ENCODE results near the gene DTWD1. TPM values are rescaled to one million over a fixed set of nuclear protein-coding genes. Genes with fewer than 3 reads are reported as not detected.
"Not testable (repeated sequence)": the region's sequence is repeated elsewhere in the genome, so short reads cannot be mapped to it uniquely, and the experiment has no call there.

DTWD1 gene
- total RNA-seq, 2 donors from 2014 or later, result 18.0 to 22.0 TPM

DNA sequence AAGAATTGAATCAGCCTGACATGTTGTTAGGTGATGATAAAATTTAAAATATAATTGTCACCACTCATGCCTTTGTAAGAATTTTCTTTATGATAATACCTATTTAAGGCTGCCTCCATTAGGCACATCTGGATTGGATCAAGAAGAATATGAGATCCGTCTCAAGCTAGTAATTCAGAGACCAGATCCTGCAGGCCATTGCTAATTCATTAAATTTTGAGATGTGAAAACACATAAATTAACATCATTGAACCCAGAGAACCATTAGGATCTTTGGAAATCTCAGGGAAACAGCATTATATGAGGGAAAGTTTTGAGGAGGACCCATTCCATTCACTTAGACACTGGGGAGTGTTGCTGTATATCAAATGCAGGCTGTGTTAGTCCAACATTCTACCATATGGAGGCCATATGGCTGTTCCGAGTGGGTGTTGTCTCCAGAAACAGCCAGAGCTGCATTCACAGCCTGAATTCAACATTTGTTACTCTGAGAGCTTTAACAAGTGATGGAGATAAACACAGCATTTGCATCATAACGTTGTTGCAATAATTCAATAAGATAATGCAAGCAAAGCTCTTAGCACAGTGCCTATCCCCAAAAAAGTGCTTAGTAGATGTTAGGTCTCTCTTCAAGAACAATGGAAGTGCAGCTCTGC lies 67.4 kb downstream of the DTWD1 start:
- ATAC-seq, result no peak
- no peaks in the 10 kb centered on the region for H3K36me3 Mint-ChIP-seq
- no peak for DNase-seq (ENCODE audit: low spot score in 2 of 2)
- no peak overlapping the region for H3K27ac Mint-ChIP-seq
- H3K9me3 Mint-ChIP-seq, result no peaks in the 10 kb centered on the region

DNA sequence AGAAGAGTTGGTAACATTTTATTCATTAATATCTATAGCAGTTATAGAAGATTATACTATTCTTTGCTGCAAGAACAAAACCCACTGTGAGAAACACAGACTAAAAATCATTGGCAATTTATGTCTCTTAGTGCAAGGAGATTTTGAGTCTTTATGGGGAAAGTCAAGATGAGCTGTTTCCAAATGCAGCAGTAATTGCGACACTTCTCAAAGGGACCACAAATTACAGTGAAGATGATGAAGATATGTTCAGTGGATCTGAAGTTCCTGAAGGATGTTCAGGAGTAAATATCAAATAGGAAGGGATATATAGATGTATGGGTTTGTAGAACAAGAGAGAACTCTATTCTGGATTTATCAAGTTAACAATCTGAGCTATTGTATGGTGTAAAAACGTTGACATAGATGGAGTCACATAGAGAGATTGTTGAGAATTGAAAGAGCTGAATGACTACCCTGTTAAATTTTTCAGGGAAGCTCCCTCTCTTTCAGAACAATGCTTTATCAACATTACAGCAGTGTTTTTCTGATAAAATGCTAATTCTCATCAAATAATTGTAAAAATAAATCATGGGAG lies 71.8 kb downstream of the DTWD1 start:
- DNase-seq (ENCODE audit: low spot score in 2 of 2), result no peak
- no peak overlapping the region for H3K27ac Mint-ChIP-seq
- no peaks in the 10 kb centered on the region for H3K9me3 Mint-ChIP-seq

DNA sequence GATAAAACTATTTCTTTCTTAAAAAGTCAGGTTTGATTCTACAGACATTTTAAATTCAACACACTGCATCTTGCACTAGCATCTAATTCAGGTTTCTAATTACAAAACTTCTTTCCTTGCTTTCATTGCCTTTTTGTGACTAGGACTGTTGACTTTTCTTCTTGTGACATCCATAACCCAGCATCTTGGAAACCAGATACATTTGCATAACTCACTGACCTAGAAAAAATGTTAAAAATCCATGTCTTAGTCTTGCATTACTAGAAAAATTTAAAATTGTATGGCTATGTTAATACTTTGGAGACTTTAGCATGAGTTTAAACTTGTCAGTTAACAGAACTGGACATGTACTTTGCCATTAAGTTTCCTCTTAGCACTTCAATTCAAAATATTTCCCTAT lies 72.7 kb downstream of the DTWD1 start:
- DNase-seq (ENCODE audit: low spot score in 2 of 2) (no peak), ATAC-seq (no peak)
- no peaks in the 10 kb centered on the region for H3K36me3 Mint-ChIP-seq
- no peak overlapping the region for H3K27ac Mint-ChIP-seq
- H3K9me3 Mint-ChIP-seq, result no peaks in the 10 kb centered on the region

More for the DNA sequence above, 71.8 kb downstream of the DTWD1 start:
- no peak for ATAC-seq
- H3K36me3 Mint-ChIP-seq, result no peaks in the 10 kb centered on the region

DNA sequence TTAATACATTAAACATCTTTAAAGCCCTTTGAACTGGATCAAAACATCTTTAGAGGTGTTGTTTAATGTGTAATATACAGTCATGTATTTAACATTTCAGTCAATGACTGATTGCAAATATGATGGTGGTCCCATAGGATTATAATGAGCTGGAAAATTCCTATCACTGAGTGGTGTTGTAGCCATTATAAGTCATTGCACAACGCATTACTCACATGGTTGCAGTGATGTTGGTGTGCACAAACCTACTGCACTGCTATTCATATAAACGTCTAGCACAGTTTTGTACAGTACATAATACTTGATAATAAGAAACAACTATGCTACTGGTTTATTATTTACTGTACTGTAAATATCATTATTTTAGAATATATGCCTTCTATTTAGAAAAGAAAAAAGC lies 75.6 kb downstream of the DTWD1 start:
- ATAC-seq (no peak), DNase-seq (ENCODE audit: low spot score in 2 of 2) (no peak)
- H3K36me3 Mint-ChIP-seq, result no peaks in the 10 kb centered on the region
- no peaks in the 10 kb centered on the region for H3K9me3 Mint-ChIP-seq
- no peak overlapping the region for H3K27ac Mint-ChIP-seq

DNA sequence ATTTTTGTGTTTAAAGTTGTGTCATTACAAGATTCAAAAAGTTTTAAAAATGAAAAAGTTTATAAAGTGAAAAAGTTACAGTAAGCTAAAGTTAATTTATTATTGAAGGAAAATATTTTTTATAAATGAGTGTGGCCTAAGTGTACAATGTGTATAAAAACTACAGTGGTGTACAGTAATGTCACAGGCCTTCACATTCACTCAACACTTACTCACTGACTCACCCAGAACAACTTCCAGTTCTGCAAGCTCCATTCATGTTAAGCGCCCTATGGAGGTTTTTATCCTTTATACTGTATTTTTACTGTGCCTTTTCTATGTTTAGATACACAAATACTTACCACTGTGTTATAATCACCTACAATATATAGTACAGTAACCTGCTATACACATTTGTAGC lies 76.3 kb downstream of the DTWD1 start:
- DNase-seq (ENCODE audit: low spot score in 2 of 2), result no peak
- no peak for ATAC-seq
- Mint-ChIP-seq H3K36me3 (no peaks in the 10 kb centered on the region), H3K27ac (no peak overlapping the region), H3K9me3 (no peaks in the 10 kb centered on the region)

DNA sequence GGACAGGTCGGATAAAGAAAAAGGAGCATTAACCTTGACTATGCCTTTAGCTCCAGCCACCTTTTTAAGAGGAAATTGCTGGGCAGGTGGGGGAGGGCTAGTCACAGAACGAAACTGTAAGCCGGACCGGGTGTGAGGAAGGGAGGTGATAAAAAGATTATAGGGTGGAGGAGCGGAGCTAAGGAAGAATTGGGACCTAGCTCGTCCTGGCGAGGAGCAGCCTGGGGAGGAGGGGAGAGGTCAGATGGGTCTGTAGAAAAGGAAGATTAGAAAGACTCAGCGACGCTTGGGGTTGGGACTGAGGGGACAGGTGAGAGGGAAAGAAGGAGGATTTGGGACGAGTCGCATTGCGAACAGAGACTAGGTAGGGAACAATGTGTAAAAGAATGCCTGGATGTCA lies 82.1 kb downstream of the DTWD1 start:
- H3K36me3 Mint-ChIP-seq; H3K9me3 Mint-ChIP-seq; ATAC-seq; H3K27ac Mint-ChIP-seq; DNase-seq (ENCODE audit: low spot score in 2 of 2): not testable (repeated sequence)

Other genes starting within 250 kb of the DTWD1 start
- not detected for gene FGF7, start 197.8 kb upstream of the DTWD1 start, total RNA-seq
- 1 to 10 TPM; 3.0 to 3.6 TPM for gene FAM227B, start 230 bp upstream of the DTWD1 start, total RNA-seq

Data from activated naive CD4-positive, alpha-beta T cell treated with anti-CD3 and anti-CD28 coated beads, Interleukin-2, amount 50 U/mL, for 72 hours (primary cell).